GM21526 (cell line): ENCODE measurements around the gene FEV.

Source experiments
- ATAC-seq: cut with Tn5 transposase; IDR thresholded peaks from one replicate; pipeline ENCODE4 v1.9.1; 2021; ENCODE audit warnings: moderate library complexity; ENCODE audit not compliant: unreplicated experiment, low FRiP score

Gene FEV

DNA sequence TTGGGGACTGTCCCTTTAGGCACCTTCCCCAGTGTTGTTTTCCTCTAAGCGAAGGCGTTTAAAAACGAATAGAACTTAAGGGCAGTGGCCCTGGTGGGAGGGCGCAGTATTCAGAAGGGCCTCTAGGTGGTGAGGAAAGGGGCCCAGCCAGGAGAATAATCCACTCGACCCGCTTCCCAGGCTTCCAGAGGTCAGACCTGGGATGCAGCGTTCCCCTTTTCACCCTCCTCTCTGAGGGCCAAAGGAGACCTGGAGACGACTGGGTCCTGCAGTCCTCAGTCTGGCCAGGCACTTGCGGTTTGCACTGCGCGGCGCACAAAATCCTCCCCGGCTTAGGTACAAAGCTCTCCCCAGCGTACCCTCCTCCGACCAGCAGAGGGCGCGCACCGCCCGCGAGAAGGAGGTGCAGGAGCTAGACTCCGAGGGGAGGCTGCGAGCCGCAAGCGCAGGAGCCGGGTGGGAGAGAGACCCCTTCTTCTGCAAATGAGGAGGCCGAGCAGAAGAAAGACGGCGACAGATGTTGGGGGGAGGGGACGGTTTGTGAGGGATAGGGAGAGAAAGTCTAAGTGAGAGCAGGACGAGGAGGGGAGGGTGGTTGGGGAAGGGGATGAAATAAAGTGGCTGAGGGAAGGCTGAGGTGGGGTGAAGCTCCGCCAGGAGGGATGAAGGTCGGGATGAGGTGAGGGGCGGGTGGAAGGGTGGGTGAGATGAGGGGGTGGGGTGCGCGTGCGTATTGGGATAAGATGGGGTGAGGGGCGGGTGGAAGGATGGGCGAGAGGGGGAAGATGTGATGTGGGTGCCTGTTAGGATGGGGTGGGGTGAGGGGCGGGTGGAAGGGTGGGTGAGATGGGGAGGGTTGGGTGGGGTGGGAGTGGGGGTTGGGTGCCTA, 4.9 kb downstream of the FEV start:
- peak; percentile 75 for ATAC-seq

DNA sequence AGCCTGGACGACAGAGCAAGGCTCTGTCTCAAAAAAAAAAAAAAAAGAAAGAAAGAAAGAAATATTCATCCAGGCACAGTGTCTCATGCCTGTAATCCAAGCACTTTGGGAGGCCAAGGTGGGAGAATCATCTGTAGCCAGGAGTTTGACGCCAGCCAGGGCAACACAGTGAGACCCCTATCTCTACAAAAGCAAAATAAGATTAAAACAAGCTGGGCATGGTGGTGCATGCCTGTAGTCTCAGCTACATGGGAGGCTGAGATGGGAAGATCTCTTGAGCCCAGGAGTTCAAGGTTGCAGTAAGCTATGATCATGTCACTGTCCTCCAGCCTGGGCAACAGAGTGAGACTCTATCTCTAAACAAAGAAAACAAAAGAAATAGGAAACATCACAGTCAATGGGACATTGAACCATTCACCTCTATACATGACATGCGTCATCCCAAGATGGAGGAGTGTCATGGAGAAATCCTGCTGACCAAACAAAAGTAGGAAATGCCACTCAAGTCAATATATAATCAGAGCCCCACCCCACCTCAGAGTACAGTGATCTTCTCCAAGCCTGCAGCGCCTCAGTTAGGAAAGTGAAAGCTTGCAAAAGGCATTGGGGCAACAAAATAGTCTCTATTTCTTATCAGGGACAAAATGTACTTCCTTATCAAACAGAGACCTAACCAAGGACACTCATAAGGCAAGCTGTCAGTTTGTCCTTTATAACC, 9.8 kb downstream of the FEV start:
- ATAC-seq, result no peak

DNA sequence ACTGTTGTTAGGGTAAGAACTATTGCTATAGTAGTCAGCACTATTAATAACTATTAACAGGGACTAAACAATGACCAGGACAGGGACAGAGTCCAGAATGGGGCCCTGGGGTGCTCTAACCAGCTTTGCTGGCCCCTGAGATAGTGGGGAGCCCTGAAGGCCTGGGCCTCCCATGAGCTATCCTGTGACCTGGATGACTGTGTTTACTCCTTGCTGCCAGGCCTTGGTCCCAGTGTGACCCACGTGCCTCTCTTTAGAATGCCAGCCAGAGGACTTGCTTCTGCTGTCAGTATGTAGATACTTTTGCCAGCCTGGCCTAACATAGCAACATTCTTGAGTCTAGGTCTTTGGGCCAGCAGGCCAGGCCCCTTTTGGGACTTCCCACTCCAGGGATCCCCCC, 14.1 kb downstream of the FEV start:
- ATAC-seq, result no peak

GRCh38 chr2:218964041-218964771, 20.8 kb downstream of the FEV start:
- ATAC-seq, result no peak

GRCh38 chr2:218963601-218964000, 21.4 kb downstream of the FEV start:
- no peak for ATAC-seq

GRCh38 chr2:218962859-218963492, 22.0 kb downstream of the FEV start:
- no peak for ATAC-seq

DNA sequence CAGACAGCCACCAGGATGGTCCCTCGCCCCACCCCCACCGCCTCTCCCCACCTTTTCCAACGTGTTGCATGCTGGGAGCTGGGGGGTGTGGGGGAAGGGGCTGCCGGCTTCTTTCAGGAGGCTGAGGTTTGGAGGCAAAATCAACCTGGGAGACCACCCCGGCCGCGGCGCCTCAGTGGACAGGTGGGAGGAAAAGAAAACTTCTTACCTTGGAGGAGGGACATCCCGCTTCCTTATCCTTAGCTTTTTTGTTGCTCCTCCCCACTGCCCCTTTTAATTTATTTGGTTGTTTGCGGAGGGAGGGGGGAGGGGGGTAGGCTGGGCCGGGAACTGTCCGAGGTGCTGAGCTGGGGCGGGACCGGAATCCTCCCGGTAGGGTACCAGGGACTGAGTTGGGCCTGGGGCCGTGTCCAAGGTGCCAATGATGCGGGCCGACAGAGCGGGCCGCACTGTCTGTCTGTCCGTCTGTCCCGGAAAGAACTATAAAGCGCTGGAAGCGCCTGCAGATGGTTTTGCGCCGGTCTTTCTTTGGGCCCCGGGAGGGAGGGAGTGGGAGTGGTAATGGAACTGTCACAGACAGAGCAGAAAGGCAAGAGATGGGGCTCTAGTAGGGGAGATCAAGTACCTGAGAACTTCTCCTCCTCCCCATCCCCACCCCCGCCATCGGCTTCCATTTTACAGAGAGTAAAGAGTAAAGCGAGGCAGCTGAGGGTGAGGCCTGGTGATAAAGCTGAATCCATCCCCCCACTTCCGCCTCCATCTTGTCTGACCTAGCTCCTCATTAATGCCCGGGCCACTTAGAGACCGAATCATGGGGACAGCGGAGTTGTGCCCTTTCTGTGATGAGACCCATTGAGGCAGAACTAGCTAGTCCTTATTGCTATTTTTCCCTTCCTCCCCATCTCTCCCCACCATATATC, 23.1 kb downstream of the FEV start:
- ATAC-seq, result no peak

- no peak for ATAC-seq
Observed at GRCh38 chr2:218961229-218961628, 23.8 kb downstream of the FEV start.

DNA sequence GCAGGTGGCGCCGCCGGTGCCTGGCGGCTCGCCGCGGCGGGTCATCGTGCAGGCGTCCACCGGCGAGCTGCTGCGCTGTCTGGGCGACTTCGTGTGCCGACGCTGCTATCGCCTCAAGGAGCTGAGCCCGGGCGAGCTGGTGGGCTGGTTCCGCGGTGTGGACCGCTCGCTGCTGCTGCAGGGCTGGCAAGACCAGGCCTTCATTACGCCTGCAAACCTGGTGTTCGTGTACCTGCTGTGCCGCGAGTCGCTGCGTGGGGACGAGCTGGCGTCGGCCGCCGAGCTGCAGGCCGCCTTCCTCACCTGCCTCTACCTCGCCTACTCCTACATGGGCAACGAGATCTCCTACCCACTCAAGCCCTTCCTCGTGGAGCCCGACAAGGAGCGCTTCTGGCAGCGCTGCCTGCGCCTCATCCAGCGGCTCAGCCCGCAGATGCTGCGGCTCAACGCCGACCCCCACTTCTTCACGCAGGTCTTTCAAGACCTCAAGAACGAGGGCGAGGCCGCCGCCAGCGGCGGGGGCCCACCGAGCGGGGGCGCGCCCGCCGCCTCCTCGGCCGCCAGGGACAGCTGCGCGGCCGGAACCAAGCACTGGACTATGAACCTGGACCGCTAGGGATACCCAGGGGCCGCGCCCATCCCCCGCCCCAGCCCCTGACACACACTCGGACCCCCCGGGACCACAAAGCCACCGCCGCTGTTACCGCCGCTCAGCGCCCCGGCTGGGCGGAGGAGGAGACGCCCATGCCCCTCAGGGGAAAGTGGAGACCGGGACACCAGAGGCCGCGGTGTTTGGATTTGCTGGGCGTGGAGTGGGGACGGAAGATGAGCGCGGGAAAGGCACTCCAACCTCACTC, 24.4 kb downstream of the FEV start:
- no peak for ATAC-seq

GRCh38 chr2:218959761-218960308, 25.1 kb downstream of the FEV start:
- ATAC-seq, result no peak

- peak; percentile 93 for ATAC-seq
Observed at GRCh38 chr2:218959141-218959731, 25.7 kb downstream of the FEV start, which contains the start of gene CDK5R2. Gene CDK5R2, plus strand, starts transcription at chr2:218959666. Its CDS starts 155 bp downstream, at chr2:218959821.

- ATAC-seq, result no peak
Observed at GRCh38 chr2:218958276-218958675, 26.7 kb downstream of the FEV start.

DNA sequence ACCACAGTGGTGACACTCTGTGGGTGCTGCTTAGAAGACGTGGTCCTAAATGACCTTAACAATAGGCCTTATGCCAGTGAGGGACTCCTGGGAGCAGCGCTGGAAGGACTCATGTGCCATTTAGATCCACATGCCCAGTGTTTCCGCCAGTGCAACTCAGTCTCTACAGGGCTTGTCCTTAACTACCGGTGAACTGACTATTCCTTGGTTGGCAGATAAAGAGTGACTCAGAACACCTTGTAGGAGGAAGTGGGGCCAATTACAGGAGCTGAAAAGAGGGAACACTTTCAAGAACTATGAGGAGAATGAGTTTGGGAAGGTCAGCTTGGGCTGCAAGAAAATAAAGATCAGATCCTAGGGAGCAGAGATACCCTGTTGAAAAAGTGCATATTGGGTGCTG, 27.3 kb downstream of the FEV start:
- ATAC-seq, result no peak

DNA sequence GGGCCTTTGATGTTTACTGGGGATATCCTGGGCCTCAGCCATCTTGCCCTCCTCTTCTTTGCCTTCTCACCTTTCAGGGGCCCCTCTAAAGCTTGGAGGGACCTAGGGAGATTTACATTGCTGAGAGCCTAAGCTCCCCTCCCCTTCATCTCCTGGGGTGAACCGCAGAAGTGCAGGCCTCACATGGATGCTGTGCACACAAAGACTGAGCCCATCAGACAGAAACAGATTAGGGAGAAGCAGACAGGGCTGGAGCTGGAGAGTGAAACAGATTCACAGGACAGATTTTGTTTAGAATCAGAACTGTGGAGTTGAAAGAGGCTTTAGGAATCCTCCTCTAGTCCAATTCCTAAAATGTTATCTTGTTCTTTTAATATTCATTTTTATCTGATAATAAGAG, 28.9 kb downstream of the FEV start:
- no peak for ATAC-seq

DNA sequence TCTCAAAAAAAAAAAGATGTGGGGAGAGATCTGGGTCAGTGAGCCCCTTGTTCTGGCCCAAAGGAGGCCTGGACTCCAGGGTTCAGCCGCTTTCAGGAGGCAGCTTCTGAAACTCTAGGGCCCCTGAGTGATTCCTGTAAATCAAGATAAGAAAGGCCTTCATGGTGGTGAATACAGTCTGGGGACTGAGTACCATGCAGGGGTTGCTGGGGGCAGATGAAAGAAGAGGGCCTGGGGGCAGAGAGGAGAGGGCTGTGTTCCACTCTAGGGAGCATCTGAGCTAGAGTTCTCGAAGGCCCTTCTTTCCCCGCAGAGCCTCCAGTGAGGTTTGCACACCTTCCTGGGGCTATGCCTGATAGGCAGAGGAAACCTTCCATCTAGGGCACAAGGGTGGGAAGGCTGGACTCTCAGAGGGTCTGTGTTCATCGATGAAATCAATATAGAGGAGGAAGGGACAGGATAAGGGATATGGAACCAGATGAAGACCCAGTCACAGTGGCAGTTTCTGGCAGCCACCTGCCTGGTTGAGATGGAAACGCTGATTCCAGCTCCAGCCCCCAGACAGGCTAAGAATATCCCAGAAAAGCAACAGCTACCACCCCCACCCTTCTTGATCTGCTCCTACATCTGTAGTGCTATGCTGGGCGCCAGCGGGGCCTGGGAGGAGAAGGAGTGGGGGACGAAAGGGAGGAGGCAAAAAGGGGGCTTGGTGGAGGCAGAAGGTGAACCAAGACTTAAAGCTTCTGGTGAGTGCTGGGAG, 30.3 kb downstream of the FEV start:
- no peak for ATAC-seq

GRCh38 chr2:218953366-218953954, 31.5 kb downstream of the FEV start:
- ATAC-seq, result no peak

DNA sequence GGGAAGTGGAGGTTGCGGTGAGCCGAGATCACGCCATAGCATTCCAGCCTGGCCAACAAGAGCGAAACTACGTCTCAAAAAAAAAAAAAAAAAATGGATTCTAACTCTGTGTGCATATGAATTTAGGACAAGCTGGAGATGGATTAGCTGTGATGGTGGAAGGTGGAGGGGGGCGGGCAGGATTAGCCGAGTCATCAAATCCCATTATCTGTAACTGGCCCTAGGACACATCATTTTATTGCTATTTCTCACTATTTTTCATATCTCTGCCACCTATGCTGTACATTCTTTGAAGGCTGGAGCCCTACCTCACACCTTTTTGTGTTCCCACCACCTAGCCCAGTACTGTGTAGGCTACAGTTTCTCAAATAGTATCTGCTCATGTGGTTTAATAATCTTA, 32.8 kb downstream of the FEV start:
- no peak for ATAC-seq
